Measurements from ENCODE around the gene KXD1.

KXD1 gene

GRCh38 chr19:18612772-18613588 lies 55.3 kb downstream of the KXD1 start, which contains the start of gene TMEM59L:
TSS of gene TMEM59L (plus strand) at chr19:18612870. CDS start at chr19:18612959, 89 bp downstream.
- DNase-seq, result no peak

GRCh38 chr19:18613589-18614234 lies 56.0 kb downstream of the KXD1 start:
- no peak for DNase-seq

GRCh38 chr19:18616023-18616422 lies 58.4 kb downstream of the KXD1 start:
- DNase-seq, result no peak

GRCh38 chr19:18617562-18617961 lies 59.9 kb downstream of the KXD1 start:
- DNase-seq, result no peak

GRCh38 chr19:18618236-18618635 lies 60.6 kb downstream of the KXD1 start:
- DNase-seq, result no peak
